ENCODE data around the gene C4orf50.

The C4orf50 gene

DNA sequence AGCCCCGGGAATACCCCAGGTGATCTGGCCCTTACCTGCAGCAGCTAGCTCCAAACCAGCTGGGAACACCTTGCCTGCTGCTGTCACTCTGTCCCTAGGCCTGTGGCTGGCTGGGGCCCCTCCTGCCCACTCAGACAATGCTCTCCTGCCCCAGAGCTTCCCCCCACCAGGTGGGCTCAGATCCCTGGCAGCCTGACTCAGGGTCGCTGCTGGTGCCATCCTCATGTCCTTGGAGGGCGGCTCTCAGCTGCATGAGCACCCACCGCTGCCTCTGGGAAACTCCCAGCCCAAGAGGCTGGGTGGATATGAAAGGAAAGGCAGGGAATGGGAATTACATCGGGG is 15.8 kb downstream of the C4orf50 start:
- ATAC-seq (ENCODE audit: low read depth) (no peak), DNase-seq (ENCODE audit: low spot score) (no peak)
- H3K36me3 ChIP-seq (ENCODE audit: low read depth), result no peaks in the 10 kb centered on the region
- H3K27ac ChIP-seq (ENCODE audit: poor library complexity, severe bottlenecking), result no peak overlapping the region
- H3K4me1 ChIP-seq (ENCODE audit: insufficient read depth, poor library complexity, severe bottlenecking), result no peaks in the 10 kb centered on the region
- H3K27me3 ChIP-seq (ENCODE audit: insufficient read depth, poor library complexity, severe bottlenecking), result no peaks in the 10 kb centered on the region
- no peaks in the 10 kb centered on the region for H3K9me3 ChIP-seq (ENCODE audit: severe bottlenecking)
- TF ChIP-seq CTCF (IDR thresholded peaks at IDR 0.05; ENCODE audit: poor library complexity, severe bottlenecking), result no peak
- H3K4me3 ChIP-seq (ENCODE audit: severe bottlenecking), result no peak overlapping the region

DNA sequence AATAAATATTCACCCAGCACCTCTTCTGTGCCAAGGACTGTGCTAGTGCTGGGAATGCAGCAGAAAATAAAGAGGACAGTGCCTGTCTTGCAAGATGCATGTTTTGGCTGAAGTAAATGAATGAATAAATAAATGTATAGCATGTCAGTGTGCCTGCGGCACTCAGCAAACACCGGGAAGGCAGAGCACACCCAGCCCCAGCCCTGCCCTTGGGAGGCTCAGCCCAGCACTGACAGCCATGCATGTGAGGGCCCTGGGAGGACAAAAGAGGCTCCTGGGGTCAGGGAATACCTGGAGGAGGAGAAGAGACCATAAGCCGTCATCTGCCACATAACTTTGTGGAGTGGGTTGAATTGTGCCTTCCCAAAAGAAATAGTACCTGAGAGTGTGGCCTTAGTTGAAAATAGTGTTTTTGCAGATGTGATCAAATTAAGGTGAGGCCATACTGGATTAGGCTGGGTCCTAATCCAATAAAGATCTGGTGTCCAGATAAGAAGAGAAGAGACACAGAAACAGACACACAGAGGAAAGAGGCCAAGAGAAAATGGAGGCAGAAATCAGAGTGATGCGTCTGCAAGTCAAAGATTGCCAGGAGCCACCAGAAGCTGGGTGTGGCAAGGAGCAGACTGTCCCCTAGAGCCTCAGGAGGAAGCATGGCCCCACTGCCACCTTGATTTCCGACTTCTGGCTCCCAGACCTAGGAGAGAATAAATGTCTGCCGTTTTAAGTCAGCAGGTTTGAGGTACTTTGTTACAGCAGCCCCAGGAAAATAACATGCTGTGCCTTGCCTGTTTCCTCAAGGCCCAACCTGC is 16.3 kb downstream of the C4orf50 start:
- ATAC-seq (ENCODE audit: low read depth), result no peak
- TF ChIP-seq CTCF (IDR thresholded peaks at IDR 0.05; ENCODE audit: poor library complexity, severe bottlenecking), result no peak

DNA sequence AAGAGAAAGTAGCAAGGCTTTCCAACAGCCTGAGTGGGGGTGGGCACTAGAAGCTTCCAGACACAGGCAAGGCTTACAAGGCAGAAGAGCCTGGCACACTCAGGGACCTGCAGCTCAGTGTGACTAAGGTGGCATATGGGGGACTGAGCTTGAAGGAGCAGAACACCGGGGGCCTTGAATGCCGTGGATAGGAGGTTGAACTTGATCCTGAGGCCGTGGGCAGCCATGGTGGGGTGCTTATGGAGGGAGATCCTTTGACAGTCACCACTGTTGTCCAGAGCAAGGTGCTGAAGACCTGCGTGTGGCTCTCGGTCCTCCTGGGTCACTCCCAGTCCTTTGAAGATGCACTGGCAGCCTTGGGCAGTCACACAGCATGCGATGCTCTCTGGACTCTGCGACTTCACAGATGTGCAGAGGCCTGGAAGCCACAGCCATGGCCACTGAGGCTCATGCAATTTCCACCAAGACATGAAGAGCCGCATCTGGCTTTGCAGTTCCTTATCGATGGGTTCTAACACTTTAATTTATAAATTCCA is 18.3 kb downstream of the C4orf50 start:
- no peak for TF ChIP-seq CTCF (IDR thresholded peaks at IDR 0.05; ENCODE audit: poor library complexity, severe bottlenecking)
- no peaks in the 10 kb centered on the region for H3K4me1 ChIP-seq (ENCODE audit: insufficient read depth, poor library complexity, severe bottlenecking)
- H3K9me3 ChIP-seq (ENCODE audit: severe bottlenecking), result no peaks in the 10 kb centered on the region
- ATAC-seq (ENCODE audit: low read depth) (no peak), DNase-seq (ENCODE audit: low spot score) (no peak)
- H3K36me3 ChIP-seq (ENCODE audit: low read depth), result no peaks in the 10 kb centered on the region
- no peaks in the 10 kb centered on the region for H3K27me3 ChIP-seq (ENCODE audit: insufficient read depth, poor library complexity, severe bottlenecking)
- no peak overlapping the region for H3K4me3 ChIP-seq (ENCODE audit: severe bottlenecking)
- no peak overlapping the region for H3K27ac ChIP-seq (ENCODE audit: poor library complexity, severe bottlenecking)

More for the DNA sequence above, 16.3 kb downstream of the C4orf50 start:
- H3K4me3 ChIP-seq (ENCODE audit: severe bottlenecking), result no peak overlapping the region
- no peaks in the 10 kb centered on the region for H3K27me3 ChIP-seq (ENCODE audit: insufficient read depth, poor library complexity, severe bottlenecking)
- no peaks in the 10 kb centered on the region for H3K9me3 ChIP-seq (ENCODE audit: severe bottlenecking)
- H3K4me1 ChIP-seq (ENCODE audit: insufficient read depth, poor library complexity, severe bottlenecking), result no peaks in the 10 kb centered on the region
- H3K27ac ChIP-seq (ENCODE audit: poor library complexity, severe bottlenecking), result no peak overlapping the region
- no peaks in the 10 kb centered on the region for H3K36me3 ChIP-seq (ENCODE audit: low read depth)
- DNase-seq (ENCODE audit: low spot score), result no peak

GRCh38 chr4:5999356-5999755 is 18.9 kb downstream of the C4orf50 start:
- ATAC-seq (ENCODE audit: low read depth), result no peak
- DNase-seq (ENCODE audit: low spot score), result no peak
- Histone ChIP-seq H3K4me3 (ENCODE audit: severe bottlenecking) (no peak overlapping the region), H3K27me3 (ENCODE audit: insufficient read depth, poor library complexity, severe bottlenecking) (no peaks in the 10 kb centered on the region), H3K9me3 (ENCODE audit: severe bottlenecking) (no peaks in the 10 kb centered on the region), H3K27ac (ENCODE audit: poor library complexity, severe bottlenecking) (no peak overlapping the region), H3K4me1 (ENCODE audit: insufficient read depth, poor library complexity, severe bottlenecking) (no peaks in the 10 kb centered on the region), H3K36me3 (ENCODE audit: low read depth) (no peaks in the 10 kb centered on the region)
- no peak for TF ChIP-seq CTCF (IDR thresholded peaks at IDR 0.05; ENCODE audit: poor library complexity, severe bottlenecking)

DNA sequence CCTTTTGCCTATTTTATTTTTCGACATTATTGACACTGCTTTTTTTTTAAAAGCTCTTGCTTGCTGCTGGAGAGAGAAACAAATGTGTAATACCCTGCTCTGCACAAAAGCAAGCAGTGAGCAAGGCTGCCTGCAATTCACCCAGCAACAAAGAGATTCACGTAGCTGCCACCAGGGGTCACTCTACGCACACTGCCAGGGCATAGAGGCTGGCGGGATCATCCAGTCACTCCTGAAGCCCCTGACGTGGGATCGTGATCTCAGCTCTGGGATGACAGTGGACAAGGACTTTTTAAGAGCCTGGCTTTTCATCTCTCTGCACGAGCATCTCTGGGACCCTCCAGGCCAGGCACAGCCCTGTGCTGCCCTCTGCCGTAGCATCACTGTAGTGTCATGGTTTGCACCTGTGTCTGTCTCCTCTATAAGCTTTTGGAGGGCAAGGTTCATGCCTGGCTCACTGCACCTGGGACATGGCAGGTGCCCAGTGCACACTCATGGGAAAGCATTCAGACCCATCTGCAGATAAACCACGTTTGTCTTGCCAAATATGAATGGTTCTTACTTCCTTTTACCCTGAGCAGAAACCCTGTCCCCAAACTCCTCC is 19.8 kb downstream of the C4orf50 start:
- H3K36me3 ChIP-seq (ENCODE audit: low read depth), result no peaks in the 10 kb centered on the region

More for the DNA sequence above, 19.8 kb downstream of the C4orf50 start:
- no peaks in the 10 kb centered on the region for H3K9me3 ChIP-seq (ENCODE audit: severe bottlenecking)
- no peaks in the 10 kb centered on the region for H3K27me3 ChIP-seq (ENCODE audit: insufficient read depth, poor library complexity, severe bottlenecking)
- no peak overlapping the region for H3K4me3 ChIP-seq (ENCODE audit: severe bottlenecking)
- peak; percentile 77 for ATAC-seq (ENCODE audit: low read depth)
- H3K27ac ChIP-seq (ENCODE audit: poor library complexity, severe bottlenecking), result no peak overlapping the region
- TF ChIP-seq CTCF (IDR thresholded peaks at IDR 0.05; ENCODE audit: poor library complexity, severe bottlenecking), result peak; percentile 89
- no peak for DNase-seq (ENCODE audit: low spot score)
- H3K4me1 ChIP-seq (ENCODE audit: insufficient read depth, poor library complexity, severe bottlenecking), result no peaks in the 10 kb centered on the region
